Colonic mucosa (tissue), 4 donors: ENCODE results near the gene IL32. TPM values are rescaled to one million over a fixed set of nuclear protein-coding genes. Genes with fewer than 3 reads are reported as not detected.
"Not testable (repeated sequence)": the region's sequence is repeated elsewhere in the genome, so short reads cannot be mapped to it uniquely, and the experiment has no call there.

ENCODE experiments used
- DNase-seq: peaks from one replicate; pipeline ENCODE4 v3.0.0-alpha.2; 2020
- H3K27ac ChIP-seq: fragments of 200-600 bp; one replicate; pipeline ENCODE4 v1.8.0; 2021
- H3K27me3 ChIP-seq: fragments of 200-600 bp; one replicate; pipeline ENCODE4 v1.8.0; 2021
- H3K36me3 ChIP-seq: fragments of 200-600 bp; one replicate; pipeline ENCODE4 v1.8.0; 2021
- H3K4me1 ChIP-seq: fragments of 200-600 bp; one replicate; pipeline ENCODE4 v1.8.0; 2021; ENCODE audit warnings: mild to moderate bottlenecking
- H3K4me3 ChIP-seq: fragments of 200-600 bp; one replicate; pipeline ENCODE4 v1.8.0; 2021
- H3K9ac ChIP-seq, 2 donors: one replicate each; pipeline ENCODE4 v1.7.0; 2013; ENCODE audit warnings: control low read depth in 2 of 2, low read depth in 2 of 2, low read length in 2 of 2
- H3K9me3 ChIP-seq: fragments of 200-600 bp; one replicate; pipeline ENCODE4 v1.8.0; 2021
- CTCF ChIP-seq: fragments of 200-600 bp; IDR thresholded peaks from one replicate; pipeline ENCODE4 v1.8.0; 2022; ENCODE audit warnings: antibody characterized with exemption, mild to moderate bottlenecking
- intact Hi-C: fragments of 100-400 bp; cut with DNase I; formaldehyde crosslinking; loops from one replicate; pipeline ENCODE4 v1.14.1; 2022
- total RNA-seq, 2 donors: library from RNA; stranded (reverse); fragmentation: NEBNext Ultra II Directional in 1 of 2; extraction: Animal tissue kit (Norgen Biotek cat#: 25700) in 1 of 2; gene quantifications; one replicate each; pipeline ENCODE4 v1.2.1, GENCODE V29; 2021
- donor health status: healthy.
- donor health status: DM: no; HTN: no; CAD: no.
- donor health status: DM: no; HTN: no; CAD: no.

Gene IL32
- total RNA-seq, 2 donors from 2014 or later: 256 to 329 TPM

- peak; percentile 39 for DNase-seq
- TF ChIP-seq CTCF: no peak
- H3K36me3 ChIP-seq: no peaks in the 10 kb centered on the region
- H3K9me3 ChIP-seq: no peaks in the 10 kb centered on the region
- H3K4me3 ChIP-seq: no peak overlapping the region
- H3K27me3 ChIP-seq: no peaks in the 10 kb centered on the region
- no peak overlapping the region for H3K9ac ChIP-seq
- intact Hi-C loops: no loop called here
- no peaks in the 10 kb centered on the region for H3K4me1 ChIP-seq
- H3K27ac ChIP-seq: peak overlapping the region; percentile 40
These were observed 9.6 kb downstream of the IL32 start for GRCh38 chr16:3074860-3075522.

DNA sequence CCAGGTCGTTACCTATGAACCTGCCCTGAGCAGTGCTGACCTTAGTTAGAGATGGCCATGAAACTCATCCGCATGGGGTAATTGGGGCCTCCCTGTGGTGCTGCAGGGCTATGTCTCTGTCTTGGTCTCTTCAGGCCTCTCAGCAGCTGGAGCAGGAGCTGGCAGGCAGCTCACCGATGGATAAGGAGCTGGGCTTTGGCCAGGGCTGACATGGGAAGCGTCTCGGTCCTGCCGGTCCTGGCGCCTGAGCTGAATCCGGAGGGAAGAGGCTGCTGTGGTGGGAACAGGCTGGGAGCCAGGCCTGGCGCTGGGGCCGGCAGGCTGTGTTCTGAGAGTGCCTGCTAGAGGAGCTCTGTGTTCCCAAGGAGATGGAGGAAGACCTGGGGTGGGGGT is 10.1 kb downstream of the IL32 start:
- H3K27me3 ChIP-seq: no peaks in the 10 kb centered on the region
- no peak overlapping the region for H3K9ac ChIP-seq
- no peaks in the 10 kb centered on the region for H3K9me3 ChIP-seq
- H3K36me3 ChIP-seq: no peaks in the 10 kb centered on the region
- H3K4me1 ChIP-seq: no peaks in the 10 kb centered on the region
- H3K27ac ChIP-seq: peak overlapping the region; percentile 40
- TF ChIP-seq CTCF: no peak
- DNase-seq: no peak
- H3K4me3 ChIP-seq: no peak overlapping the region
- intact Hi-C loops: no loop called here

GRCh38 chr16:3075946-3076345 is 10.5 kb downstream of the IL32 start:
- H3K27ac ChIP-seq, intact Hi-C loops, H3K4me1 ChIP-seq, DNase-seq, H3K9me3 ChIP-seq, H3K4me3 ChIP-seq, H3K27me3 ChIP-seq, H3K36me3 ChIP-seq, H3K9ac ChIP-seq: not testable (repeated sequence)

DNA sequence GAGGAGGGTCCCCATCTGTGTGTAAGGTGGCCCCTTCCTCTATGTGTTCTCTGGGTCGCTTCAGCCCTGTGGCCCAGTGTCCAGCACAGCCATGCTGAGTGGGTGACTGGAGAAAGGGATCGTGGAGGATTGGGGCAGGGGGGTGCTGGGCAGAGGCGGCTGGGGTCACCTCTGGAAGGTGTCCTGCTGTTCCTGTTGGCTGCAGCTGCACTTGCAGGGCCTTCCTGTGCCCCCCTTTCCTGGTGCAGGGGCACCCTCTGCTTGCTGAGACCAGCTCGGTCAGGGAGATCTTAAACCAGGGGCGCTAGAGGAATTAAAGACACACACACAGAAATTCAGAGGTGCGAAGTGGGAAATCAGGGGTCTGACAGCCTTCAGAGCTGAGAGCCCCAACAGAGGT is 11.1 kb downstream of the IL32 start:
- no peaks in the 10 kb centered on the region for H3K27me3 ChIP-seq
- H3K27ac ChIP-seq: peak overlapping the region; percentile 47
- H3K36me3 ChIP-seq: no peaks in the 10 kb centered on the region
- no peaks in the 10 kb centered on the region for H3K9me3 ChIP-seq
- intact Hi-C loops: no loop called here
- no peak for TF ChIP-seq CTCF
- no peak overlapping the region for H3K4me3 ChIP-seq
- no peak for DNase-seq
- no peaks in the 10 kb centered on the region for H3K4me1 ChIP-seq
- H3K9ac ChIP-seq: no peak overlapping the region

GRCh38 chr16:3080024-3080423 is 14.6 kb downstream of the IL32 start:
- Histone ChIP-seq H3K9me3 (no peaks in the 10 kb centered on the region), H3K36me3 (no peaks in the 10 kb centered on the region), H3K9ac (no peak overlapping the region), H3K4me3 (no peak overlapping the region), H3K27ac (no peak overlapping the region), H3K27me3 (no peaks in the 10 kb centered on the region), H3K4me1 (no peaks in the 10 kb centered on the region)
- intact Hi-C loops: no loop called here
- TF ChIP-seq CTCF: no peak
- no peak for DNase-seq

- H3K4me3 ChIP-seq, H3K4me1 ChIP-seq, intact Hi-C loops, H3K27ac ChIP-seq, H3K36me3 ChIP-seq, H3K9ac ChIP-seq, DNase-seq, H3K27me3 ChIP-seq, H3K9me3 ChIP-seq: not testable (repeated sequence)
These were observed 16.5 kb downstream of the IL32 start for GRCh38 chr16:3081957-3082356.

GRCh38 chr16:3083408-3083807 is 18.0 kb downstream of the IL32 start:
- H3K4me3 ChIP-seq, H3K27me3 ChIP-seq, intact Hi-C loops, H3K36me3 ChIP-seq, DNase-seq, H3K4me1 ChIP-seq, H3K9me3 ChIP-seq, H3K27ac ChIP-seq, H3K9ac ChIP-seq: not testable (repeated sequence)
